ENCODE results near the gene CLEC2D.
"Not testable (repeated sequence)": the region's sequence is repeated elsewhere in the genome, so short reads cannot be mapped to it uniquely, and the experiment has no call there.

Gene CLEC2D

DNA sequence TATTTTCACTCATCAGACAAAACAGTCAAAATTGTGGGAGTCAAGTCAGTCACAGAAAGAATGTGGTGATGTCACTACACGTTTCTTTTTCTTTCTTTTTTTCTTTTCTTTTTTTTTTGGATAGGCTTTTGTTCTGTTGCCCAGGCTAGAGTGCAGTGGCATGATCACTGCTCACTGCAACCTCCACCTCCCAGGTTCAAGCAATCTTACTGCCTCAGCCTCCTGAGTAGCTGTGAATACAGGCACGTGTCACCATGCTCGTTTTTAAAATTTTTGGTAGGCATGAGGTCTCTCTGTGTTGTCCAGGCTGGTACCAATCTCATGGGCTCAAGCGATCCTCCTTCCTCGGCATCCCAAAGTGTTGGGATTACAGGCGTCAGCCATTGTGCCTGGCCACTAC is 61.1 kb downstream of the CLEC2D start:
- no peak overlapping the region for H3K4me3 ChIP-seq (replicated peaks; ENCODE audit: low read depth, low read length)
- no peak for DNase-seq (ENCODE audit: extremely low read depth, low read depth)
- no peak for TF ChIP-seq CTCF (IDR thresholded peaks at IDR 0.05; ENCODE audit: low read depth, low read length, missing control alignments)

DNA sequence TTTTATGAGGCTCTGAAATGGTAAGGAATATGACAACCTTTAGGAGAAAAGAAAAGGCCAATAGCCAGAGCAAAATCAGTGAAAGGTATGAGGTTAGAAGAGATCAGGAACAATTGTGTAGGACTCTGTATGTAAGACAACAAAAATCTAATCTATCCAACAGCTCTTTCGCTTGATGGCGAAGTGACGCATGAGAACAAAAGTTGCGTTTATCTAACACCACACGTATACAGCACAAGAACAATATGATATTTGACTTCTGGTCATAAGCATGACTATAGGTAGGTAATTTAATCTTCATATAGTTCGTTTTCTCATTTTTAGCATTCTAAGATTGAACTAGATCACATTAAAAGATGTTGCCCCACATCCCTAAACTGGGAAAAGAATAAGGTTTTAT is 61.9 kb downstream of the CLEC2D start:
- TF ChIP-seq CTCF (IDR thresholded peaks at IDR 0.05; ENCODE audit: low read depth, low read length, missing control alignments): no peak
- no peak for DNase-seq (ENCODE audit: extremely low read depth, low read depth)
- no peak overlapping the region for H3K4me3 ChIP-seq (replicated peaks; ENCODE audit: low read depth, low read length)

DNA sequence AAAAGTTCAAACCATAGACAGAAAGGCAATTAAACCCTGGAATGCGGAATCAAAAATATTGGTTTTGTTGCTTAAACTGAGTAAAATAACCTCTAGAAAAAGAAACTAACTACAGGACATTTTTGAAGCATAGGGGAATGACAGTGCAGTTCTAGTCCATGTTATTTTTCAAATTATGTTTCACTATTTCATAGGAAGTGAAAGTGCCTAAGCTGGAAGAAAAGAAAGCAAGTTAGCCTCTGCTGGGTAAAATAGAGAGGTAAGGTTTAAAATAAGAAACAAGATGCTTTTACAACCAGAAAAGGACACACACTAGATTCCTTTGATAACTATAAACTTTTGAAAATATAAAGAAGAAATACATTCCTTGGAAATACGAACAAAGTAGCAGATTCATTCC is 62.3 kb downstream of the CLEC2D start:
- H3K4me3 ChIP-seq (replicated peaks; ENCODE audit: low read depth, low read length): no peak overlapping the region
- DNase-seq (ENCODE audit: extremely low read depth, low read depth): no peak
- no peak for TF ChIP-seq CTCF (IDR thresholded peaks at IDR 0.05; ENCODE audit: low read depth, low read length, missing control alignments)

DNA sequence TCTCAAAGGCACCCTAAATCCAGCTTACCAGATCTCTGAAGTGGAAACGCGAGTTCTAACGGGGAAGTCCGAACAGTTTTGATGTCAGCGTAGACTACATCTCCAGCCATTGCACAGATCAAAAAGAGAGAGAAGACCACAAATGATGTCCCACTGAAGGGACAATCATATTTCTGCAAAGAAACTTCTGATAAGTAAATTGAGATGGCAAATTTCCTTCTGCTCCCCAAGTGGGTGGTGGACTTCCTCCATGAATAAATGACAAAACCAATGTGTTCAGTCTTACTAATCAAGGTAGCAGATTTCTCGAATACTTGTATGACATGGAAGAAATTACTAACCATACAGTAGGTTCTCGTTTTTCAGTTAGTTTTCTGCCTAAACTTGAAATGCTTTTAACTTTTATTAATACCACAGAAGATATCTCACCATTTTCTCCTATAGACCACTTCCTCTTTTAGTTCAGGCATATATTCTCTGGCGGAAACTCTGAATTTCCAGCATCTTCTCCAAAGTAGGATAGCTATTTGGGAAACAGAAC is 63.5 kb downstream of the CLEC2D start, which contains the start of gene CLECL1:
Gene CLECL1 (minus strand): TSS at position 177 of the 541 bp plus-strand sequence.
- DNase-seq (ENCODE audit: extremely low read depth, low read depth): no peak

GRCh38 chr12:9735601-9736000 is 66.1 kb downstream of the CLEC2D start:
- no peak overlapping the region for H3K4me3 ChIP-seq (replicated peaks; ENCODE audit: low read depth, low read length)
- no peak for TF ChIP-seq CTCF (IDR thresholded peaks at IDR 0.05; ENCODE audit: low read depth, low read length, missing control alignments)
- no peak for DNase-seq (ENCODE audit: extremely low read depth, low read depth)

More for the DNA sequence above, 63.5 kb downstream of the CLEC2D start, which contains the start of gene CLECL1:
- TF ChIP-seq CTCF (IDR thresholded peaks at IDR 0.05; ENCODE audit: low read depth, low read length, missing control alignments): no peak
- no peak within 1 kb of the TSS for H3K4me3 ChIP-seq (replicated peaks; ENCODE audit: low read depth, low read length)

DNA sequence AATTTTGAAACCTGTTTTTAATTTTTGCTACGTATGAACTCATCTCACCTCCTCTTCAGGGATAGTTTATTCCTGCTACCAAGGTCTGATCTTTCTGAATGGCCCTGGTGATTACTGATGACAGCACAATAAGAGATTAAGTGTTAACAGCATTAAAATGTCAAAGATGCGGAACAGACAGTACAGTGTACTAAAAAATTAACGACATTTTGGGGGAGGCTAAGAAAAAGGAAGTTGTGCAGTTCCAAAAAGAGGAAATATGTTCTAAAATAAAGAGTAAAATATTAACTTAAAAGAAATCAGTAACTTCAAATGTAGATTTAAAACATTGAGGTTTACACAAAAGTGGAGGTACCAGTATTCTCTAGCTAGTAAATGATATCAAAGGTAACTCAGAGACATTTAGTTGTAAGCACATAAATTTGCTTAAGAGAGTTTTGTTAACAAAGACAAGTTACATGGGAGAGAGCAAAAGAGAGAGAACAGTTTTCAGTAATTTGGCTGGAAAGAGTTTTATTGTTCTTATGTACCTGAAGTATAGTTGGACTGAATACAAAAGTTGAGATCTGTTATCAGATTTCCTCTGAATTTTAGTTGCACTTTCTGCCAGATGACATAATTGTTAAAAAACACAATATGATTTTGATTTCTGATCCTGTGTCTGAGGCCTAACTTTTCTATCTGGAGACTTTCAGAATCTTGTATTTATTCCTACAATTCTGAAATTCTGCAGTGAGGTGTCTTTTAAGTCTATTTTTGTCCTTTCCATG is 67.6 kb downstream of the CLEC2D start:
- no peak overlapping the region for H3K4me3 ChIP-seq (replicated peaks; ENCODE audit: low read depth, low read length)
- DNase-seq (ENCODE audit: extremely low read depth, low read depth): no peak
- TF ChIP-seq CTCF (IDR thresholded peaks at IDR 0.05; ENCODE audit: low read depth, low read length, missing control alignments): no peak

DNA sequence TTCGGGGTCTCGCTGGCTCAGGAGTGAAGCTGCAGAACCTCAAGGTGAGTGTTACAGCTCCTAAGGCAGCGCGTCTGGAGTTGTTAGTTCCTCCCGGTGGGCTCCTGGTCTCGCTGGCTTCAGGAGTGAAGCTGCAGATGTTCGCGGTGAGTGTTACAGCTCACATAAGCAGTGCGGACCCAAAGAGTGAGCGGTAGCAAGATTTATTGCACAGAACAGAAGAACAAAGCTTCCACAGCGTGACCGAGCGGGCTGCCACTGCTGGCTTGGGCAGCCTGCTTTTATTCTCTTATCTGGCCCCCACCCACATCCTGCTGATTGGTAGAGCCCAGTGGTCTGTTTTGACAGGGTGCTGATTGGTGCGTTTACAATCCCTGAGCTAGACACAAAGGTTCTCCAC is 69.4 kb downstream of the CLEC2D start:
- not testable (repeated sequence) for H3K4me3 ChIP-seq (replicated peaks; ENCODE audit: low read depth, low read length); DNase-seq (ENCODE audit: extremely low read depth, low read depth)

DNA sequence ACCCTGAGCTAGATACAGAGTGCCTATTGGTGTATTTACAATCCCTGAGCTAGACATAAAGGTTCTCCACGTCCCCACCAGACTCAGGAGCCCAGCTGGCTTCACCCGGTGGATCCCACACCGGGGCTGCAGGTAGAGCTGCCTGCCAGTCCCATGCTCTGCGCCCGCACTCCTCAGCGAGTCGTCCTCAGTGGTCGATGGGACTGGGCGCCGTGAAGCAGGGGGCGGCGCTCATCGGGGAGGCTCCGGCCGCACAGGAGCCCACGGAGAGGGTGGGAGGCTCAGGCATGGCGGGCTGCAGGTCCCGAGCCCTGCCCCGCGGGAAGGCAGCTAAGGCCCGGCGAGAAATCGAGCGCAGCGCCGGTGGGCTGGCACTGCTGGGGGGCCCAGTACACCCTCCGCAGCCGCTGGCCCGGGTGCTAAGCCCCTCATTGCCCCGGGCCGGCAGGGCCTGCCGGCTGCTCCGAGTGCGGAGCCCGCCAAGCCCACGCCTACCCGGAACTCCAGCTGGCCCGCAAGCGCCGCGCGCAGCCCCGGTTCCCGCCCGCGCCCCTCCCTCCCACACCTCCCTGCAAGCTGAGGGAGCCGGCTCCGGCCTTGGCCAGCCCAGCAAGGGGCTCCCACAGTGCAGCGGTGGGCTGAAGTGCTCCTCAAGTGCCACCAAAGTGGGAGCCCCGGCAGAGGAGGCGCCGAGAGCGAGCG is 70.0 kb downstream of the CLEC2D start:
- not testable (repeated sequence) for H3K4me3 ChIP-seq (replicated peaks; ENCODE audit: low read depth, low read length); DNase-seq (ENCODE audit: extremely low read depth, low read depth)

All from HFF-Myc (cell line).